Hepatocyte (in vitro differentiated cells): Measurements from ENCODE around the gene FRMPD1. TPM values are rescaled to one million over a fixed set of nuclear protein-coding genes. Genes with fewer than 3 reads are reported as not detected.

Experiments used
- DNase-seq: peaks from one replicate; pipeline ENCODE4 v3.0.0-alpha.2; 2016; ENCODE audit warnings: low spot score
- H2AFZ ChIP-seq: fragments of 200-600 bp; sonication (generic); 2 replicates; pipeline ENCODE4 v1.6.0; 2016; ENCODE audit warnings: antibody characterized with exemption, mild to moderate bottlenecking
- H3K27ac ChIP-seq: fragments of 200-600 bp; sonication (generic); 2 replicates; pipeline ENCODE4 v1.5.1; 2016; ENCODE audit warnings: mild to moderate bottlenecking
- H3K27me3 ChIP-seq: fragments of 200-600 bp; sonication (generic); 2 replicates; pipeline ENCODE4 v1.6.1; 2016
- H3K36me3 ChIP-seq: fragments of 200-600 bp; sonication (generic); replicated peaks from 2 replicates; pipeline ENCODE4 v1.5.1; 2016; ENCODE audit warnings: low read depth; ENCODE audit not compliant: insufficient read depth
- H3K4me1 ChIP-seq: fragments of 200-600 bp; sonication (generic); 2 replicates; pipeline ENCODE4 v1.5.1; 2016; ENCODE audit warnings: mild to moderate bottlenecking, moderate library complexity; ENCODE audit not compliant: insufficient read depth
- H3K4me2 ChIP-seq: fragments of 200-600 bp; sonication (generic); 2 replicates; pipeline ENCODE4 v1.6.0; 2016
- H3K4me3 ChIP-seq: fragments of 200-600 bp; sonication (generic); 2 replicates; pipeline ENCODE4 v1.5.1; 2016; ENCODE audit warnings: mild to moderate bottlenecking
- H3K79me2 ChIP-seq: fragments of 200-600 bp; sonication (generic); 2 replicates; pipeline ENCODE4 v1.6.0; 2017; ENCODE audit warnings: mild to moderate bottlenecking
- H3K9me2 ChIP-seq: fragments of 200-600 bp; sonication (generic); replicated peaks from 2 replicates; pipeline ENCODE4 v1.6.0; 2017; ENCODE audit warnings: mild to moderate bottlenecking; ENCODE audit not compliant: insufficient read depth
- H3K9me3 ChIP-seq: fragments of 200-600 bp; sonication (generic); 2 replicates; pipeline ENCODE4 v1.5.1; 2016; ENCODE audit warnings: low read depth, mild to moderate bottlenecking
- H4K20me1 ChIP-seq: fragments of 200-600 bp; sonication (generic); 2 replicates; pipeline ENCODE4 v1.6.0; 2016; ENCODE audit warnings: mild to moderate bottlenecking; ENCODE audit not compliant: insufficient read depth, poor library complexity, severe bottlenecking
- CTCF ChIP-seq: fragments of 200-600 bp; sonication (generic); IDR thresholded peaks from 2 replicates; pipeline ENCODE4 v1.5.1; 2016; ENCODE audit warnings: antibody characterized with exemption, mild to moderate bottlenecking; ENCODE audit not compliant: poor library complexity
- EZH2 ChIP-seq: fragments of 200-600 bp; sonication (generic); IDR thresholded peaks from 2 replicates; pipeline ENCODE4 v1.6.1; 2016; ENCODE audit warnings: antibody characterized with exemption, mild to moderate bottlenecking, borderline replicate concordance
- EZH2phosphoT487 ChIP-seq: fragments of 200-600 bp; sonication (generic); IDR thresholded peaks from one replicate; pipeline ENCODE4 v1.6.1; 2018; ENCODE audit warnings: antibody characterized with exemption, mild to moderate bottlenecking, low read depth, moderate library complexity; ENCODE audit not compliant: unreplicated experiment, severe bottlenecking
- WGBS: methylation state at CpG from one replicate; pipeline ENCODE4 v1.1.6; 2016; ENCODE audit warnings: low lambda C conversion rate; ENCODE audit errors: missing lambda C conversion rate; 5-methylcytosine and 5-hydroxymethylcytosine counted together
- polyA plus RNA-seq: library from polyadenylated mRNA; unstranded; fragments of >200 nt; fragmentation: Nextera tagmentation; extraction: Ambion mirVana; gene quantifications from 2 replicates; pipeline ENCODE4 v1.2.1, GENCODE V29; 2016
- total RNA-seq: library from RNA; depleted of rRNA; stranded (reverse); fragments of >200 nt; gene quantifications from 2 replicates; pipeline ENCODE4 v1.2.3, GENCODE V29; 2014

The FRMPD1 gene
- total and polyA plus RNA-seq, 2 experiments from 2014 or later = 0.10 to 0.36 TPM

DNA sequence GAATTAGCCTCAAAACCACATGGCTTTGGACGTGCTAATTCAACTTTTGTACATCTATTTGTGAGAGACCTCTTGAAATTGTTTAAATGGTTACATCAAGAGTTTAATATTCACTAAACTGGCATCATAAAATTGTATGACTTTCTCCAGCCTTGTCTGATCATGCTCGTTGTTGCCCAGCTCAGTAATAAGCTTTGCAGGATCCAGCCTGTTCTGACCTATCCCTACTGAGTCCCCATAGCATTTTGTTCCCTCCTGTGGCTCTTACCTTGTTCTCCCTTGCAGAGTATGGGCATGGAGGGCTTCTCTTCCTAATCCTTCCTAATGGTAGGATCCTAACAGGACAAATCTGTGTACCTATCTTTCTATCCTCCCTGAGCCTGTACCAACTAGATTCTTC, 127.8 kb downstream of the FRMPD1 start:
- DNase-seq = no peak
- H3K4me2 ChIP-seq = no peak overlapping the region
- H3K4me1 ChIP-seq = peaks cover under 1% of the 10 kb centered on the region
- 98% methylated on average over 2 of the region's 2 CpGs for WGBS
- H4K20me1 ChIP-seq = no peaks in the 10 kb centered on the region
- H3K9me2 ChIP-seq = no peaks in the 10 kb centered on the region
- no peak overlapping the region for H3K4me3 ChIP-seq
- no peak overlapping the region for H3K27ac ChIP-seq
- no peaks in the 10 kb centered on the region for H3K9me3 ChIP-seq
- H2AFZ ChIP-seq = no peak overlapping the region
- no peaks in the 10 kb centered on the region for H3K27me3 ChIP-seq
- no peaks in the 10 kb centered on the region for H3K36me3 ChIP-seq
- H3K79me2 ChIP-seq = peaks cover 10% of the 10 kb centered on the region
- TF ChIP-seq CTCF (no peak), EZH2phosphoT487 (no peak), EZH2 (no peak)

DNA sequence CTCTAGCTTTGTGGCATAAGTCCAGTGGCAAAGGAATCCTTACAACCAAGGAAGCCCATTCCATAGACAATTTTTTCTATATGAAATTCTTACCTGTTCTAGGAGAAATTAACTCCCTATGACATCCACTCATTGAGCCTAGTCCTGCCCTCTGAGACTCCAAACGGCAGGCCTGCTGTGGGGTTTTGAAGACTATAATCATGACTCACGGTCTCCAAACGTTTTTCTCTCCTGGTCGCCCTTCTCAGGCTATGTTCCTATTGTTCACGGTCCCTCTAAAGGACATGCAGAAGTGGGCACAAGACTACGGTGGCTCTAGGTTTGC, 133.5 kb downstream of the FRMPD1 start:
- no peaks in the 10 kb centered on the region for H4K20me1 ChIP-seq
- no peak for DNase-seq
- no peaks in the 10 kb centered on the region for H3K9me3 ChIP-seq
- H3K4me1 ChIP-seq = peaks cover 8% of the 10 kb centered on the region
- H3K27ac ChIP-seq = peak overlapping the region; percentile 75
- H3K4me2 ChIP-seq = peak overlapping the region; percentile 89
- TF ChIP-seq EZH2 = no peak
- no peak for TF ChIP-seq EZH2phosphoT487
- no peak for TF ChIP-seq CTCF
- no peaks in the 10 kb centered on the region for H3K36me3 ChIP-seq
- WGBS = 0% methylated on average over 6 of the region's 6 CpGs
- peaks cover 25% of the 10 kb centered on the region for H3K79me2 ChIP-seq
- H2AFZ ChIP-seq = peak overlapping the region; percentile 70
- peak overlapping the region; percentile 93 for H3K4me3 ChIP-seq
- H3K27me3 ChIP-seq = no peaks in the 10 kb centered on the region
- H3K9me2 ChIP-seq = no peaks in the 10 kb centered on the region

DNA sequence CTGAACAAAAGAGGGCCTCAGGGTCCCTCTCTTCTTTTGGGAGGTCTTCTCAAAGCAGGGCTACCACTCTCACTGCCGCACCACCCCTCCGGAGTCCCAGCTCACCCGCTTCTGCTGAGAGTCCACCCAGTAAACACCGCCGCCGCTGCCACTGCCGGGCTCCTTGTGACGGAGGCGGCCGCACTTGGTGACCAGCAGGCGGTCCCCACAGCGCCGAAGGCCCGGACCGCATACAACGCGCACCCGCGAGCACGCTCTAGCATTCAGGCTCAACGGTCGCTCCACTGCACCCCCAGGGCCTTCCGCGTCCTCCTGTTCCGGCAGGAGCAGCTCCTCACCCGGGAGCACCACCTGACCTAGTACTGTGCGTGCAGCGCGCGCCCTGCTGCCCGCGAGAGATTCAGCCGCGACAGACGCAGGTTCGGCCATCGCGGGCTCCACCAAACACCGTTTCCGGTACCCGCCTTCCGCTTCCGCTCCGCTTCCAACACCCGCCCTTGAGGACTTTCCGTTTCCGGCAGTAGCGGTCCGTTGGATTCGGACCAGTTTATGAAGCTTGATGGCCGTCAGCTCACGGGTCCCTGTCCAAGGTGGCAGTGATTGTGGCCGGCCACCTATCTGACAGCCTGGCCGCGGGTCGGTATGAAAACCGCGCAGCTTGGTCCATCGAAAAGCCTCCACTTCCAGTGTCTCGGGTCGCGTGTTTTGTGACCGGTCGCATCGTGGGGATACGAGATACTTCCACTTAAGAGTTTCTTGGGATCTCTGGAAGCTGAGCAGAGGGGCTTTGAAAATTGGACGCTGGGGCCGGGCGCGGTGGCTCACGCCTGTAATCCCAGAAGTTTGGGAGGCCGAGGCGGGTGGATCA, 134.1 kb downstream of the FRMPD1 start, which contains the start of gene EXOSC3:
TSS of gene EXOSC3 (minus strand) at position 449 of the 868 bp plus-strand sequence. CDS start at position 429, 20 bp downstream.
- Histone ChIP-seq H3K4me3 (peak within 1 kb of the TSS; percentile 93), H3K4me2 (peak within 1 kb of the TSS; percentile 89), H4K20me1 (no peaks in the 10 kb centered on the region), H3K36me3 (no peaks in the 10 kb centered on the region), H3K27me3 (no peaks in the 10 kb centered on the region), H3K79me2 (peaks cover 25% of the 10 kb centered on the region), H3K9me2 (no peaks in the 10 kb centered on the region), H3K9me3 (no peaks in the 10 kb centered on the region), H2AFZ (peak within 1 kb of the TSS; percentile 91), H3K4me1 (peaks cover 8% of the 10 kb centered on the region), H3K27ac (peak within 1 kb of the TSS; percentile 75)
- peak; percentile 94 for DNase-seq
- 2% methylated on average over 68 of the region's 73 CpGs for WGBS
- TF ChIP-seq EZH2 = no peak
- no peak for TF ChIP-seq EZH2phosphoT487
- TF ChIP-seq CTCF = peak; percentile 18
